CD14-positive monocyte (primary cell): Measurements from ENCODE around the gene RMDN3. TPM values are rescaled to one million over a fixed set of nuclear protein-coding genes. Genes with fewer than 3 reads are reported as not detected.

ENCODE experiments used
- DNase-seq, 3 donors: peaks; one replicate each; pipeline ENCODE4 v3.0.0-alpha.2; 2011 to 2022
- H2AFZ ChIP-seq: 2 replicates; pipeline ENCODE4 v1.6.0; 2012; ENCODE audit warnings: mild to moderate bottlenecking, low read depth, low read length, inconsistent platforms; ENCODE audit not compliant: insufficient read depth, poor library complexity, severe bottlenecking
- H3K27ac ChIP-seq, 2 donors: 1 replicate in 1 of 2; 2 replicates in 1 of 2; pipeline ENCODE4 v1.5.1; 2012 to 2013; ENCODE audit warnings: low read length in 2 of 2, control low read depth in 1 of 2, inconsistent platforms in 1 of 2, low read depth in 1 of 2, mild to moderate bottlenecking in 1 of 2
- H3K27me3 ChIP-seq, 2 donors: one replicate each; pipeline versions ENCODE4 v1.6.0 to v1.6.1; 2011 to 2013; ENCODE audit warnings: low read length in 2 of 2; ENCODE audit not compliant: control insufficient read depth in 2 of 2, insufficient read depth in 2 of 2
- H3K36me3 ChIP-seq, 2 donors: replicated peaks in 1 of 2; 1 replicate in 1 of 2; 2 replicates in 1 of 2; pipeline versions ENCODE4 v1.5.1 to v1.6.1; 2012 to 2013; ENCODE audit warnings: low read length in 2 of 2, control low read depth in 1 of 2, inconsistent platforms in 1 of 2, mild to moderate bottlenecking in 1 of 2; ENCODE audit not compliant: insufficient read depth in 2 of 2, control insufficient read depth in 1 of 2
- H3K4me1 ChIP-seq, 2 donors: 1 replicate in 1 of 2; 2 replicates in 1 of 2; pipeline versions ENCODE4 v1.5.1 to v1.6.1; 2012 to 2013; ENCODE audit warnings: low read length in 2 of 2, control low read depth in 1 of 2, inconsistent platforms in 1 of 2, mild to moderate bottlenecking in 1 of 2, moderate library complexity in 1 of 2; ENCODE audit not compliant: insufficient read depth in 2 of 2, control insufficient read depth in 1 of 2
- H3K4me2 ChIP-seq: replicated peaks from 2 replicates; pipeline ENCODE3; 2012; ENCODE audit warnings: low read length, moderate library complexity, mild to moderate bottlenecking; ENCODE audit not compliant: poor library complexity, severe bottlenecking; ENCODE audit errors: extremely low read depth
- H3K4me3 ChIP-seq, 3 experiments: fragments of 200-600 bp in 1 of 3; sonication (generic) in 1 of 3; replicated peaks in 1 of 3; 1 replicate in 2 of 3; 2 replicates in 1 of 3; pipeline ENCODE4 v1.5.1; 2011 to 2013; ENCODE audit warnings: low read length in 3 of 3, mild to moderate bottlenecking in 3 of 3, control low read depth in 2 of 3, low read depth in 2 of 3, inconsistent platforms in 1 of 3, moderate library complexity in 1 of 3
- H3K79me2 ChIP-seq: 2 replicates; pipeline ENCODE4 v1.6.0; 2012; ENCODE audit warnings: mild to moderate bottlenecking, control low read depth, inconsistent platforms, low read length, moderate library complexity; ENCODE audit not compliant: insufficient read depth
- H3K9ac ChIP-seq: 2 replicates; pipeline ENCODE4 v1.6.0; 2017; ENCODE audit warnings: low read length, mild to moderate bottlenecking; ENCODE audit not compliant: insufficient read depth, poor library complexity, severe bottlenecking
- H3K9me3 ChIP-seq, 2 donors: replicated peaks in 1 of 2; 1 replicate in 1 of 2; 2 replicates in 1 of 2; pipeline versions ENCODE4 v1.5.1 to v1.6.1; 2012 to 2013; ENCODE audit warnings: low read length in 2 of 2, control low read depth in 1 of 2; ENCODE audit not compliant: control insufficient read depth in 1 of 2, insufficient read depth in 1 of 2
- H4K20me1 ChIP-seq: 2 replicates; pipeline ENCODE4 v1.6.0; 2012; ENCODE audit warnings: mild to moderate bottlenecking, low read length, control low read depth, moderate library complexity; ENCODE audit not compliant: insufficient read depth
- H3K27ac Mint-ChIP-seq, 7 donors: one replicate each; pipeline ENCODE4 v1.8.0; 2020; ENCODE audit warnings: mild to moderate bottlenecking in 7 of 7, mixed read lengths in 7 of 7, moderate library complexity in 6 of 7, inconsistent platforms in 2 of 7
- H3K27me3 Mint-ChIP-seq, 3 donors: one replicate each; pipeline ENCODE4 v1.8.0; 2021 to 2022; ENCODE audit warnings: low read depth in 3 of 3, mild to moderate bottlenecking in 3 of 3, mixed read lengths in 3 of 3, moderate library complexity in 3 of 3, inconsistent platforms in 1 of 3
- H3K36me3 Mint-ChIP-seq, 2 donors: one replicate each; pipeline ENCODE4 v1.8.0; 2020; ENCODE audit warnings: mixed read lengths in 2 of 2, inconsistent platforms in 1 of 2, mild to moderate bottlenecking in 1 of 2
- H3K4me1 Mint-ChIP-seq: one replicate; pipeline ENCODE4 v1.8.0; 2020; ENCODE audit warnings: mild to moderate bottlenecking, mixed read lengths
- H3K4me3 Mint-ChIP-seq, 2 donors: one replicate each; pipeline ENCODE4 v1.8.0; 2020; ENCODE audit warnings: mild to moderate bottlenecking in 2 of 2, mixed read lengths in 2 of 2, moderate library complexity in 1 of 2
- H3K9me3 Mint-ChIP-seq, 7 donors: one replicate each; pipeline ENCODE4 v1.8.0; 2020 to 2022; ENCODE audit warnings: mixed read lengths in 7 of 7, mild to moderate bottlenecking in 6 of 7, moderate library complexity in 6 of 7, inconsistent platforms in 2 of 7
- CTCF ChIP-seq: fragments of 200-600 bp; IDR thresholded peaks from one replicate; pipeline ENCODE4 v1.8.0; 2022; ENCODE audit warnings: antibody characterized with exemption, mild to moderate bottlenecking
- WGBS: methylation state at CpG from one replicate; pipeline ENCODE4 v1.1.5; 2013; ENCODE audit warnings: missing lambda C conversion rate; ENCODE audit not compliant: insufficient coverage; 5-methylcytosine and 5-hydroxymethylcytosine counted together
- intact Hi-C, 2 donors: fragments of 100-400 bp; cut with micrococcal nuclease; formaldehyde crosslinking; loops; one replicate each; pipeline versions ENCODE4 v1.15.0 to v1.15.1; 2023
- polyA plus RNA-seq, 3 donors: library from polyadenylated mRNA; depleted of rRNA in 1 of 3; unstranded in 2 of 3; stranded (reverse) in 1 of 3; fragments of 300-500 nt in 2 of 3; fragments of >200 nt in 1 of 3; fragmentation: Illumina TruSeq in 2 of 3; gene quantifications; 1 replicate in 2 of 3; 2 replicates in 1 of 3; pipeline ENCODE4 v1.2.3, GENCODE V29; 2012 to 2021

The RMDN3 gene
- polyA plus RNA-seq, 3 donors, result 9.8 to 13.5 (median 13.2) TPM

GRCh38 chr15:40755812-40756208 is 756 bp upstream of the RMDN3 start:
- H3K9ac ChIP-seq, result peak overlapping the region; percentile 85
- peak overlapping the region in 6 of 7 donors; percentile 84 to 95 (median 89) for H3K27ac Mint-ChIP-seq
- H3K79me2 ChIP-seq, result peaks cover 34% of the 10 kb centered on the region
- peak overlapping the region; percentile 96 for H2AFZ ChIP-seq
- peaks cover 17 to 22% of the 10 kb centered on the region in 2 donors for H3K36me3 ChIP-seq
- 85% methylated on average over 6 of the region's 10 CpGs for WGBS
- peak overlapping the region; percentile 91 to 93 for H3K4me3 Mint-ChIP-seq
- no peaks in the 10 kb centered on the region for H3K9me3 ChIP-seq
- intact Hi-C loops, result loop anchor here in 1 of 2 donors (5.0 to 10.0 kb wide), 4 partner anchors 49 to 191 kb away; partner anchors contain the start of genes CCDC32, DNAJC17, RAD51 and RPUSD2
- H3K9me3 Mint-ChIP-seq, result peaks cover 0 to 1% (median 0%) of the 10 kb centered on the region in 7 donors
- H3K4me3 ChIP-seq, result peak overlapping the region; percentile 55 to 99 (median 90)
- peak overlapping the region; percentile 94 for H3K4me2 ChIP-seq
- no peak for DNase-seq
- peaks cover 14 to 18% of the 10 kb centered on the region in 2 donors for H3K4me1 ChIP-seq
- H4K20me1 ChIP-seq, result no peaks in the 10 kb centered on the region
- no peak for TF ChIP-seq CTCF
- H3K27ac ChIP-seq, result peak overlapping the region; percentile 46 to 90
- peaks cover 0 to under 1% (median 0%) of the 10 kb centered on the region in 3 donors for H3K27me3 Mint-ChIP-seq
- peaks cover 19 to 22% of the 10 kb centered on the region in 2 donors for H3K36me3 Mint-ChIP-seq
- H3K27me3 ChIP-seq, result no peaks in the 10 kb centered on the region
- H3K4me1 Mint-ChIP-seq, result peaks cover 12% of the 10 kb centered on the region

GRCh38 chr15:40754574-40754882 is 526 bp downstream of the RMDN3 start:
- H3K4me2 ChIP-seq, result peak overlapping the region; percentile 94
- Mint-ChIP-seq H3K27ac (peak overlapping the region; percentile 78 to 94 (median 90)), H3K27me3 (peaks cover 0 to 1% (median 0%) of the 10 kb centered on the region in 3 donors), H3K4me3 (peak overlapping the region; percentile 91 to 93), H3K9me3 (peaks cover 0 to 1% (median 0%) of the 10 kb centered on the region in 7 donors), H3K4me1 (peaks cover 12% of the 10 kb centered on the region), H3K36me3 (peaks cover 29 to 30% of the 10 kb centered on the region in 2 donors)
- intact Hi-C loops, result loop anchor here in 1 of 2 donors (10.0 kb wide), 3 partner anchors 50 to 190 kb away; partner anchors contain the start of genes CCDC32, DNAJC17, RPUSD2 and ZFYVE19
- no peaks in the 10 kb centered on the region for H3K27me3 ChIP-seq
- no peak for DNase-seq
- H3K27ac ChIP-seq, result peak overlapping the region; percentile 41 to 90
- peak overlapping the region; percentile 96 for H2AFZ ChIP-seq
- H3K79me2 ChIP-seq, result peaks cover 34% of the 10 kb centered on the region
- H3K4me3 ChIP-seq, result peak overlapping the region; percentile 55 to 99 (median 90)
- WGBS, result 2% methylated on average over 14 of the region's 22 CpGs
- H4K20me1 ChIP-seq, result no peaks in the 10 kb centered on the region
- peak overlapping the region; percentile 85 for H3K9ac ChIP-seq
- H3K36me3 ChIP-seq, result peaks cover 22 to 33% of the 10 kb centered on the region in 2 donors
- H3K9me3 ChIP-seq, result no peaks in the 10 kb centered on the region
- H3K4me1 ChIP-seq, result peaks cover 14 to 18% of the 10 kb centered on the region in 2 donors
- TF ChIP-seq CTCF, result no peak
